Measurements from ENCODE around the gene LAPTM5.
"Not testable (repeated sequence)": the region's sequence is repeated elsewhere in the genome, so short reads cannot be mapped to it uniquely, and the experiment has no call there.

Gene LAPTM5

GRCh38 chr1:30691480-30691879 is 66.1 kb downstream of the LAPTM5 start:
- no peak for DNase-seq

- DNase-seq: no peak
These were observed 67.5 kb downstream of the LAPTM5 start for GRCh38 chr1:30689901-30690645.

DNA sequence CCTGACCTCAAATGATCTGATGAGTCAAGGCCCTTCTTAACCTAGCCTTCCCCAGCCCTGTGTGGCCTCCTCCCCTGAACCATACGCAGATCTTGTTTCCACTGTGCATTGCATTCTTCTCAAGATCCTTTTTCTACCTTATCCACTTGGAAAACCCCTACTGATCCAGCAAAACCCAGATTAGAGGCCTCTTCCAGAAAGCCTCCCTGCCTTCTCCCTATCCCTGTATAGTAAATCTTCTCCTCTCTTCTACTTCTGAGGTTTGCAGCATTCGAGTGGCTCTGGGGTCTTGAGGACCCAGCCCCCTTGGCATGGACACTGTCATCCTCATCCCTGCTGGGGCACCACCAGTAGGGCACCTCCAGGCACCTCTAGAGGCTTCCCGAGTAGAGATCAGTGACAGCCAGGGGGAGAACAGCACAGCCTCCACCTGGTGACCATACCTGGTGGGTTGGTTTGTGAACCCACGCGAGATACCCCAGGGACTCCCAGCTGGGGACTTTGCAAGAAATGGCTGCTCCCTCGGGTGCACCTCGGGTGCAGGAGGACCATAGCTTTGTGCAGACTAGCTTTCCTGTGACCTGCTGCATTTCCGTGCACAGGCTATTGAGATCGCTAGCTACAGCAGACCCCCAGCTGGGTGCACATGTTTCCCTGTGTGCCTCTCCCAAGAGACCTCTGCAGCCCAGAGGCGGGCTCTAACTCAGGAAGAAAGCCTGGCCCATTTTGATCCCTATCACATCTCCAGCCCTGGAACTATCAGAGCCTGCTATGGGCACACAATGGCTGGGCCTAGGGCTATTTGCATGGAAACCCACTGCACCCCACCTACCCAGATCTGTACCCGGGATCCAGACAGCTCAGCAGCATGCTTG is 68.4 kb downstream of the LAPTM5 start:
- DNase-seq: no peak

GRCh38 chr1:30688516-30688915 is 69.1 kb downstream of the LAPTM5 start:
- not testable (repeated sequence) for DNase-seq

- DNase-seq: no peak
These were observed 69.7 kb downstream of the LAPTM5 start for GRCh38 chr1:30687886-30688285.

DNA sequence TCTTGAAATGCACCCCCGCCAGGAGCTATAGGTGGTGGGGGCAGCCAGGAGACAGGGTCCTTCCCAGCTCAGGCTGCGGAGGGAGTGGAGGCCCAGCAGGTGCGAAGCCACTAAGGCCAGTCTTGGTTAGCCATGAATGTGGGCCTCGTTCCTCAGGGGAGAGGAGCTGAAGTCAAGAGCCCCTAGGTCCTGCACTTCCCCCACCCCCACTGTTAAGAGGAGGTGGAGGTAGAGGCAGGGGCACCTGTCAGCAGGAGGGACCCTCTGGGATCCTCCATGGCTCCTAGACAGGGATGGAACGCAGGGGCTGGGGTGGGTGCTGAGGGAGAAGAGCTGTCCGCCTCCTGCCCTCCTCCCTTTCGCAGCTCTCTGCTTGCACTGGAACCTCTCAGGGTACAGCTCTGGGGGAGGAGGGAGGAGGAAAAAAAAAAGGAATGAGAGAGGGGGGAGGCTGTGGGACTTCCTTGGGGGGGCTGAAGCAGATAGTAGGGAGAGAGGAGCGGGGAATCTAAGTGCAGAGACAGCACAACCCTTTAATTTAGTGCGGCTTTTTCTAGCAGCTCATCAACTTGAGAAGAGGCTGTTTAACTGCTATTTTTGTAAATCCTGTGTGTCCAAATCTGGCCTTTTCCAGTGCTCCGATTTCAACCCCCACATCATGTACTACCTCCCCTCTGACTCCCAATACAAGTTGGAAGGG is 71.2 kb downstream of the LAPTM5 start:
- no peak for DNase-seq

GRCh38 chr1:30685796-30686165 is 71.8 kb downstream of the LAPTM5 start:
- DNase-seq: no peak

DNA sequence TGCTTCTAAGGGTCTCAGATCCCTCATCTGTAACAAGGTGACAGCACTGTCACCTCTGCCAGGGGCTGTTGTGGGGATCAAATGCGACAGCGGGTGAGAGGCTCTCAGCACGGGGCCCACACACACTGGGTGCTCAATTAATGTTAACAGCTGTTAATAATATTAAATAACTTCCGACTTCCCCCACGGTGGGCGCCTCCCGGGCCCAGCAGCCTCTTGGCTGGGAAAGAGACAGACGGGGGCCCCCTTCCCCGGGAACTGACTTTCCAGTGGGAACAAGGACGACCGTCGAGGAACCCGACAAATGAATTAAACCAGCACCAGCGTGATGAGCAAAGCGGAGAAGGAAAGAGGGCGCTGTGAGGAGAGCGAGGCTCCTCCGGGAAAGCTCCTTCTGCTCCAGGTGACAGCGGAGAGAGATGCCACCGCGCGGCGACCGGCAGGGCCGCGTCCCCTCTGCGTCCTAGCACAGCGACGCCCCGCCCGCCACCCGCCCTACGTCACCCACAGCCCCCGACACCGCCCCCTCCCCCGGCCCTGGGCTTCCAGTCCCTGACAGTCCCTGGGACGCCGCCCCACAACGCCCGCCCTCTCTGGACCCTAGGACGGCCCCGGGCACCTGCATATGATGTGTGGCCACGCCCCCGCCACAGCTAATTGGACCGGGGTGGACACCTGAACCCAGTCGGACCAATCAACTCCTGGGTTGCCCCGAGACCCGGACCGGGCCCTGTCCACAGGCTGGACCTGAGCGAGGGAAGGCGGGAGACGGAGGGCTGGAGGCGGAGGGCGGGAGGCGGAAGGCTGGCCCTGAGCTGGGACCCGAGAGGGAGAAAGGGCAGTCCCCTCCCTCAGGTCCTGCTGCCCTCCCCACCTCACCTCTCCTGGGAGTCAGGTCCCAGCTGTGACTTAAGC is 72.4 kb downstream of the LAPTM5 start:
- peak; percentile 82 for DNase-seq

DNA sequence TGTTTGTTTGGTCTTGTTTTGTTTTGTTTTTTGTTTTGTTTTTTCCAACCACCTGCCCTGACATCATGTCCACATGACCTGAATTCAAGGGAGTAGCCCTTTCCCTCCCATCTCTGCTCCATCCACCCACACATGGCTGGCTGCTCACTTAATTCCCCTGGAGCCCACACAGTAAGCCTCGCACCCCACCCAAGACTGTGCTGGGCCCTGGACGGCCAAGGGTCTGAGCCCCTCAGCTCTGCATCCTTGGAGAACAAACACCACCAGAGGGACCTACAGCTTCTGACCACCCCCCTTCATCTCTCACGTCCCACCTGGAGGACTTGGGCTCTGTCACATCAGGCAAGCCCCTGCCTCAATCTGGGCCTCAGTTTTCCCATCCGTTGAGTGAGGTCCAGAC is 73.3 kb downstream of the LAPTM5 start:
- DNase-seq: no peak

- no peak for DNase-seq
These were observed 73.9 kb downstream of the LAPTM5 start for GRCh38 chr1:30683699-30684098.

All from NCI-H510A treated with DMSO at 0.1 percent for 48 hours (cell line).